NCI-H2196 (cell line): Measurements from ENCODE around the gene SBK3.
"Not testable (repeated sequence)": the region's sequence is repeated elsewhere in the genome, so short reads cannot be mapped to it uniquely, and the experiment has no call there.

Experiments used
- DNase-seq: peaks from one replicate; lab custom pipeline; 2025; ENCODE audit not compliant: unreplicated experiment; lab: John Stamatoyannopoulos, UW

SBK3 gene, protein sequence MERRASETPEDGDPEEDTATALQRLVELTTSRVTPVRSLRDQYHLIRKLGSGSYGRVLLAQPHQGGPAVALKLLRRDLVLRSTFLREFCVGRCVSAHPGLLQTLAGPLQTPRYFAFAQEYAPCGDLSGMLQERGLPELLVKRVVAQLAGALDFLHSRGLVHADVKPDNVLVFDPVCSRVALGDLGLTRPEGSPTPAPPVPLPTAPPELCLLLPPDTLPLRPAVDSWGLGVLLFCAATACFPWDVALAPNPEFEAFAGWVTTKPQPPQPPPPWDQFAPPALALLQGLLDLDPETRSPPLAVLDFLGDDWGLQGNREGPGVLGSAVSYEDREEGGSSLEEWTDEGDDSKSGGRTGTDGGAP

DNA sequence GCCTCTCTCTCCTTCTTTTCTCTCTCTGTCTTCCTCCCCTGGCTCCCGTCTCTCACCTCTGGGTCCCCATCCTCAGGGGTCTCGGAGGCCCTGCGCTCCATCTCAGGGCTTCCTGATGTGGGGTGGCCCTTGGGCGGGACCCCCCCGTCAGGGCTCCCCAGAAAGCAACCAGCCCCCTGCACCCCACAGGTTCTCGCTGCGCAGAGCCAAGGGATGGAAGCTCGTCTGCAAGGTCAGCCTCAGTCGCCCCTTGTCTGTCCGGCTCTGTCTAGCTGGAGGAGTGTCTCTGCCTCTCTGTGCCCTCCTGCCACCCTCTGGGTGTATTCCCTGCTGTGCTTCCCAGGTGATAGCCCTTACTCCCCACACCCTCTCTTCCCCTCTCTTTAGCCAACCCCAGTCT, at the start of gene SBK3:
Gene SBK3 (minus strand): TSS at position 101 of the 400 bp plus-strand sequence. CDS start 0 bp downstream, at position 101.
- DNase-seq, result no peak

DNA sequence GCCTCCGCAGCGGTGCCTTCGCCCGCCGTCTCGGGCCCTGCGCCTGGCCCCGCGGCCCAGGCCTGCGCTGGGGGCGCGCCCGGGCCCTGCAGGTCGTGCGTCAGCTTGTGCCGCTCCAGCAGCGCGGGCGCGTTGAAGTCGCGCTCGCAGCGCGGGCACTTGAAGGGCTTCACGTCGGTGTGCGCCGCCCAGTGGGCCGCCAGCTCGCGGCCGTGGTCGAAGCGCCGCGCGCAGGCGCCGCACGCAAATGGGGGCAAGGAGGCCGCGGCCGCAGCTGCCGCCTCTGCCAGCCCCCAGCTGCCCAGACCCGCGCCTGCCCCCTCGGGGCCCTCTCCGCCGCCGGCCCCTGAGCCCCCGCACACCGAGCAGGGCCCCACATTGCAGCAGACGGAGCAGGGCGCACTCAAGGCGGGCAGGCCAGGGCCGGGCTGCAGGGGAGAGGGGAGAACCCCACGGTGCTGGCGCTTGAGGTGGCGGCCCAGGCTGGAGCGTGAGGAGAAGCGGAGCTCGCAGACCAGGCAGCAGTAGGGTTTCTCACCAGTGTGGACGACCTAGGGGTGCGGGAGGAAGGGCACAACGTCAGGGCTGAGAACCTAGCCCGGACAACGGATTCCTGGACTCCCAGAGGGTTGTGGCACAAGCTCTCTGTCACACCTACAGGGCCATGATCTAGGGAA, 47.9 kb upstream of the SBK3 start:
- no peak for DNase-seq

DNA sequence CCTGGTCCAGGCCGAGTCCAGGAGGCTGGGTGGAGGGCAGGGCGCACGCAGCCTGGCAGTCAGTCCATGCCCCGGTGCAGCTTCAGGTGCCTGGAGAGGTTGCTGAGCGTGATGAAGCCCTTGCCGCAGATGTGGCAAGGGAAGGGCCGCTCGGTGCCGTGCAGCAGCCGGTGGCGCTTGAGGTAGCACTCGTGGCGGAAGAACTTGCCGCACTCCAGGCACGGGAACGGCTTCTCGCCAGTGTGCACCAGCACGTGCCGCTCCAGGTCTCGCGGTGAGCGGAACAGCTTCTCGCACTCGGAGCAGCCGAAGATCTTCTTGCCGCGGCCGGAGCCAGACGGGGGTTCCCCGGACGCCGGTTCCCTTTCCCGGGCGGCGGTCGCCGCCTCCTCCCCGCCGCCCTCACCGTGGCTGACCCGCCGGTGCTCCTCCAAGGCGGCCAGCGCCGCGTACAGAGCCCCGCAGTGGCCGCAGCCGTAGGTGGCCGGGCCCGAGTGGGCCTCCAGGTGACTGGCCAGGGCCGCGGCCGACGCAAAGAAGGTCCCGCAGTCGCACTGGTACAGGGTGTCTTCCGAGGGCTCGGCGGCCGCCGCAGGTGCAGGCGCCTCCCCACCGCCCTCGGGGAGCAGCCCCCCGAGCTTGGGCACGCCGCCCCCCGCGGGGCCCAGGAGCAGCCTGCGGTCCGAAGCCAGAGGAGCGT, 47.2 kb upstream of the SBK3 start:
- no peak for DNase-seq

DNA sequence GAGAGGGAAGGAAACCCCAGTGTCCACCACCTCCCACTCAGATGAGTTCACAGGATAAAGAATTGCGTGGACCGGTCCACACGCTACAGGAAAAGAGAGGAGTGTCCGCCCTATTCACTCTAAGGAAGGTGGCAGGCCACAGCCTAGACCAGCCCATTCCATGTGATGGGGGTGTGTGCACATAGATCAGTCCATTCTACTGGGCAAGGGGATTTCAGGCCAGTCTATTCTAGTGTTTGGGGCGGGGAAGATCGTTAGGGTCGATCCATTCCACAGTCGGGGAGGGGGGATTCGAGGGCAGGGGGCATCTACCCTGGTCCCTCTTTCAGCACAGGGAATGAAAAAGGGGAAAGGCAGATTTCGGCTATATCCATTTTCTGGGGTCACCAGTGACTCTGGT, 46.2 kb upstream of the SBK3 start:
- DNase-seq, result no peak

DNA sequence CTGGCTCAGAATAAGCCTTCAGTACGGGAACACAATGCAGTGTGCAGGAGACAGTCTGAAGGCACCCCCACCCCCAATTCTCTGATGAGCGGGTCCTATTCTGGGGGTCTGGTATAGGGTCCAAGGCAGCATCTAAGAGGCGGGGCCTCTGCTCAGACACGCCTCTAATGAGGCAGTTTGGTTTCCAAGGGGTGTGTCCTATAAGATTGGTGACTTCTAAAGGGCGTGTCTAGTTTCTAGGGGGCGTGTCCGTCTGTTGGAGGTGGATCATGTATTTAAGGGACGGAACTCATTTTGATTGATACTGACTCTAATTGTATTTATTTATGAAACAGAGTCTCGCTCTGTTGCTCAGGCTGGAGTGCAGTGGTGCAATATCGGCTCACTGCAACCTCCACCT, 45.3 kb upstream of the SBK3 start:
- DNase-seq, result peak; percentile 50

DNA sequence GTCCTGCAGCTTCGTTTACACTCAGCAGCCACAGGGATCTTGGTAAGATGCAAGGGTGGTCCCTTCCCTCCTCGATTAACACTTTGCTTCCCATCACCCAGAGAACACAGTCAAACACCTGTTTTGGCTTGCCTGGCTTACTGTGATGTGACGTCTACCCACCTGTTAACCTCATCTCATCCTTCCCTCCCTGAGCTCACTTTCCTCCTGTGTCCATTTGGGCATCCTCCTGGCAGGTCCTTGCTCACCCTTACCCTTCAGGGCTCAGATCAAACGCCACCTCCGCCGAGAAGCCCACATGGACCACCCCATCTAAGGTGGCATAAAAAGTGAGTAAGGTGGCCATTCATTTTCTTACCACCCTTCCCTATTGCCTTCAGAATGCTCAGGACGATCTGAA, 44.8 kb upstream of the SBK3 start:
- no peak for DNase-seq

DNA sequence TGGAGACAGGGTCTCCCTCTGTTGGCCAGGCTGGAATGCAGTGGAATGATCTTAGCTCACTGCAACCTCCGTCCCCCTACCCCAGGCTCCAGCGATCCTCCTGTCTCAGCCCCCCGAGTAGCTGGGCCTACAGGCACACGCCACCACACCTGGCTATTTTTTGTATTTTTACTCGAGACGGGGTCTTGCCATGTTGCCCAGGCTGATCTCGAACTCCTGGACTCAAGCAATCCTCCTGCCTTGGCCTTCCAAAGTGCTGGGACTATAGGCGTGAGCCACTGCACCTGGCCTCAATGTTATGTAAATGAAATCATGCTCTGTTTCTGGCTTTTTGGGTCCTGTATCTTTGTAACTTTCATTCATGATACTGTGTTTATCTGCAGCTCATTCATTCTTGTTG, 43.4 kb upstream of the SBK3 start:
- DNase-seq, result no peak

DNA sequence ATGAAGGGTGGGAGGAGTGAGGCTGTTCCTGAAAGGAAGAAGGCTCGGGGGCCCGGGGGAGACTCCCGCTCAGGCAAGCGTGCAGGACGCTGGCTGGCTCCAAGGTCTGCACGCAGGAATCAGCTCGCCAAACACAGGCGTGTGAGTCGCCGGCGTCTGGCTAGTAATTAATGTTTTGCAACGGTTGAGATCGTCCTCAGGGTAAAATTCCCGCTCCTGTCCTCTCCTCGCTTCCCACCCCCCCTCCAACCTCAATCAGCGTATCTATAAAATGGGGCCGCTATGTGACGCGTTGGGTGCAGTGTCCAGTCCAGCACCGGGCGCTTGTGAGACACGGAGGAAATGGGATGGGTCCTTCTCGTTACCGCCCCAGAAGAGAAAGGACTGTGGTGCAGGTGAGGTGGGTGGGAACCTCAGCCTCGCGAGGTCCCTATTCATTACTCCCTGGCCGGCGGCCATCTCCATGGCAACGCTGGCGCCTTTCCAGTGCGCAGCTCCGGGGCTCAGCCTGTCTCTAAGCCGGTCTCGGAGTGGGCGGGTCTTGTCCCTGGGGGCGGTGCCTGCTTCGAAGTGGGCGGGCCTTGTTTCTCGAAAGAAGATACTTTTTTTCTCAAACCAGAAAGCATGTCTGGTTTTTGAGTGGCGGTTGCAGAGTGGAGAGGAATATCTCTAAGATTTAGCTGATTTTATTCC, 41.8 kb upstream of the SBK3 start:
- peak; percentile 98 for DNase-seq

DNA sequence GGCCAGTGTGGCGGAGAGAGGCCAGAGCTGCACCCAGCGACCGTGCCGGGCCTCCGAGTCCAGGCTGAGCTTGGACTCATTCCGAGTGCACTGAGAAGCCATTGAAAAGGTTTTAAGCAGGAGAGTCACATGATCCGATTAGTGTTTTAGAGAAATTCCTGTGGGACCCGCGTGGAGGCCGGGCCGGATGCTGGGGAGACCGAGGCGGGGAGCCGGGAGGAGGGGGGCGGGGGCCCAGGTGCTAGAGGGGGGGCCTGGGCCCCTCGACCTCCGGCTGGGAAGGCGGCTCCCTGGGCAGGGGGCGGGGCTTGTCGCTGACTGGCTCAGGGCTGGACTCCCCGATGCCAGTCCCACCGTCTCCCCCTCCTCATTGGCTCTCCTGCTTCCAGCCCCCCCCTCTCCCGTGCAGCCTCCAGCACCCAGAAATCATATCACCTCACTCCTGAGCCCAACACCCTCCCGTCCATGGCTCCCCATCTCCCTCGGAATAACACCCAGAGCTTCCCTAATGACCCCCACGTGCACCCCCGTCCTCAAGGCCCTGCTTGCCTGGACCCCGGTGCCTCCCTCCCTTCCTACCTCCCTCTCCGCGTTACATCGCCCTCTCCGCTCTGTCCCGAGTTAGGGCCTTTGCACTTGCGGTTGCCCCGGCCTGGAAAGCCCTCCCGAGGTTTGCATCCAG, 40.5 kb upstream of the SBK3 start:
- peak; percentile 57 for DNase-seq

DNA sequence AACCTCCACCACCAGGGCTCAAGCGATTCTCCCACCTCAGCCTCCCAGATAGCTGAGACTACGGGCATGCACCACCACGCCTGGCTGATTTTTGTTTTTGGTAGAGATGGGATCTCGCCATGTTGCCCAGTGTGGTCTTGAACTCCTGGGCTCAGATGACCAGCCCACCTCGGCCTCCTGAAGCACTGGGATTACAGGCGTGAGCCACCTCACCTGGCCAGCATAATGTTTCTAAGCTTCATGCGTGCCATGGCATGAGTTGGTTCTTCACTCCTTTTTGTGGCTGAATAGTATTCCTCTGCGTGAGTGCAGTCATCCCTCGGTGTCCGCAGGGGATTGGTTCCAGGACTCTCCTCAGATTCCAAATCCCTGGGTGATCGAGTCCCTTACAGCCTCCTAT, 39.5 kb upstream of the SBK3 start:
- no peak for DNase-seq

DNA sequence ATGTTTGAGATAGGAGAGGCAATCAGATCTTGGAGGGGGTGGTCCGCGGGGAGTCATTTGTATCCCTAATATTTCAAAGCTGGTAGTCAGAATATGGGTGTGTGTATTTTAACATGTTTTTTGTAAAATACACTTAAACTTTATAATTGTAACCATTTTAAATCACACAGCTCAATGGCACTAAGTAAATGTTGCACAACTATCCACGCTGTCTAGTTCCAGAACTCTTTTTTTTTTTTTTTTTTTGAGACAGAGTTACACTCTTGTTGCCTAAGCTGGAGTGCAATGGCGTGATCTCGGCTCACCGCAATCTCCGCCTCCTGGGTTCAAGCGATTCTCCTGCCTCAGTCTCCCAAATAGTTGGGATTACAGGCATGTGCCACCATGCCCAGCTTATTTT, 38.6 kb upstream of the SBK3 start:
- DNase-seq, result not testable (repeated sequence)

DNA sequence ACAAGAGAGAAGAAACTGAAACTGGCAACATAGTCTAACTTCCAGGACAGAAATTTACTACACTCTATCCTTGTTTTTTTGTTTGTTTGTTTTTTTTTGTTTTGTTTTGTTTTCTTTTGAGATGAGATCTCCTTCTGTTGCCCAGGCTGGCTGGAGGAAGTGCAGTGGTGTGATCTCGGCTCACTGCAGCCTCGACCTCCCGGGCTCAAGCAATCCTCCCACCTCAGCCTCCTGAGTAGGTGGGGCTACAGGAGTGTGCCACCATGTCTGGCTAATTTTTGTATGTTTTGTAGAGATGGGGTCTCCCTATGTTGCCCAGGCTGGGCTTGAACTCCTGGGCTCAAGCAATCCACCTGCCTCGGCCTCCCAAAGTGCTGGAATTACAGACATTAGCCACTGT, 36.9 kb upstream of the SBK3 start:
- not testable (repeated sequence) for DNase-seq

DNA sequence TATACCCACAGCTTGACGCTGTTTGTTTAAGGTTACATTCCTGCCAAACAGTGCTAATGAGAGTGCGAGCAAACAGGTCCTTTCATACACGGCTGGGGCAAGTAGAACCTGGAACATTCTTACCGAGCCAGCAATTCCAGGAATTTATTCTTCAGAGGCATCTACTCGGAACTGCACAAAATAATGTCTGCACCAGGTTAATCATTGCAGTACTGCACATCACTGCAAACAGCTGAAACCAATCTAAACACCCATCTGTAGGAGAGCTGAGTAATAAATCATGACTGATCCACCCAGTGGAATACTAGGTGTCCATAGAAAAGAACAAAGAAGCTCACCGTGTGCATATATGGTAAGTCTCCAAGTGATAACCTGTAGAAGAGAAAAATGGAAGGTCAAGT, 36.5 kb upstream of the SBK3 start:
- DNase-seq, result peak; percentile 37

DNA sequence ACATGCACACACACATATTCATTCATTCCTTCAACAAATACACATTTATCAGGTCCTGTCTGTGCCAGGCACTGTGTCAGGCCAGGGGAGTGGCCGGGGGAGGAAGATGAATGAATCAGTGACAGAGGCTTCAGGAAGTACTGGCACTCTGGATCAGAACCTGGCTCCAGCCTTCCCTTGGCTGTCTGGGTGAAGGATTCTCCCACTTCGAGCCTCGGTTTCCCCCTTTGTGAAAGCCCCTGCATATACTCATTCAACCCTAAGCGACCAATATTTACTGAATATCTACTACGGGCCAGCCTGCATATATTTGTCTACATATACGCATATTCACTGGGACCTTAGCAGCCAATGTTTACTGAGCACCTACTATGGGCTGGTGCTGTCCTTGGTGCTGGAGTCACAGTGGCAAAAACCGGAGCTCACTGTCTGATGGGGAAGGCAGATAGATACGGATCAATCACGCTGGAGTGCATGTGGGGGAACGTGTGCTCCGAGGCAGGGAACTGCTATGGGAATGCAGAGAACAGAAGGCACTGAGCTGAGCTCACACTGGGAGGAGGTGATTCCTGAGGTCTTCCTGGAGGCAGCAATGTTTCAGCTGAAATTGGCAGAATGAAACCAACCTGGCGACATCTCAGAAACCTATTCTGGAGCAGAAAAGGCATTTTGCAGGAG, 35.9 kb upstream of the SBK3 start:
- no peak for DNase-seq

DNA sequence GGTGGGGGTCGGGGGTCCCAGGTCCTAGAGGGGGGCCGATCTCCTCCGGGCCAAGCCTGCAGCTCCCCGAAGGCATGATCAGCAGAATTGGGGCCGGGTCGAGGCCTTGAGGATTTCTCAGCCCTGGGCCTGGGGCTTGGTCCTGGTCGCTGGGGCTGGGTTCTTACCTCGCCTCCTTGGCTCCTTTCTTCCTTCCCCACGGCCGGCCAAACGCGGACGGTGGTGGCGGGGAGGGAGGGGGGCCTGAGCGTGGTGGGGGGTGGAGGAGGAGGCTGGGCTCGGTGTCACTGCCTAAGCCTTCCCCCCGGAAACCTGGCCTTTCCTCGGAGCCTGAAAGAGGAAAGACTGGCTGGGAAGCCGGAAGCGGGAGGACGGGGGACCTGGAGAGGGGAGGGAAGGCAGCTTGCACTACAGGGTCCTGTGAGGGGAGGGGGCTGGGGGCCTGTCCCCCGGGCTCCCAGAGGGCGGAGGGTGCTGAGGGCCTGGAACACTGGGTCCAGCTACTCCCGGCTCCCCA, 35.3 kb upstream of the SBK3 start, which contains the start of gene ZNF579:
Gene ZNF579 (minus strand): TSS at position 221 of the 517 bp plus-strand sequence. CDS start 1,209 bp downstream, outside the sequence.
- peak; percentile 88 for DNase-seq

DNA sequence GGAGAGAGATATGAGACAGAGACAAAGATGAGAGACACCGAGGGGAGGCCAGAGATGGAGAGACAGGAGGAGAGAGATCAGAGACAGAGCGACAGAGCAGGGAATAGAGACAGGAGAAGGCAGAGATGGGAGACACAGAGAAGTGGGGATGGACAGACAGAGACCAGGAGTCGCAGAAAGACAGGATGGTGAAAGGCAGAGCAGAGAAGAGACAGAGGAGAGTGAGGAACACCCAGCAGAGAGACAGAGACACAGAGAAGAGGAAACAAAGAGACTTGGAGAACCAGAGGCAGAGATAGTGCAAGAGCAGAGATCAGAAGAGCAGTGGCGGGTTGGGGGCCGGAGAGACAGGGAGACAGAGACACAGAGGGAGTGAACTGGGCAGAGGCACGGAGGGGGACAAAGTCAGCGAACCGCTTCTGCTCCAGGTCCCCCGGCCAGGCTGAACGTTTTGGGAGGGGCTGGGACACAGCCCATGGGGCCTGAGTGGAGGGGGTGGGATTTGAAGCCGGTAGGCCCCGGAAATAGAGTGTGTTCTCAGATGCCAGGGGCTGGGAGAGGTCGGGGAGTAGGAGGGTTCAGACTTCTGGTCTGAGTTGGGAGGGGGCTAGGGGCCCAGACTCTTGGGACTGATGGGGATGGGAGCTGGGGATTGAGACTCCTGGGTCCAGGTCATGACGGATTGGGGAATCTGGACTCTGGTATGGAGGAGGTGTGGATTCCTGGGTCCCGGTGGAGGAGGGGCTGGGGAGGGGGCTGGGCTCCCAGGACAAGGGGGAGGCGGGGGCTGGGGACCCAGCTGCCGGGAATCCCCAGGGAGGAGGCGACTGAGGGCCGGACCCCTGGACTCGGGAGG, 34.7 kb upstream of the SBK3 start:
- no peak for DNase-seq

DNA sequence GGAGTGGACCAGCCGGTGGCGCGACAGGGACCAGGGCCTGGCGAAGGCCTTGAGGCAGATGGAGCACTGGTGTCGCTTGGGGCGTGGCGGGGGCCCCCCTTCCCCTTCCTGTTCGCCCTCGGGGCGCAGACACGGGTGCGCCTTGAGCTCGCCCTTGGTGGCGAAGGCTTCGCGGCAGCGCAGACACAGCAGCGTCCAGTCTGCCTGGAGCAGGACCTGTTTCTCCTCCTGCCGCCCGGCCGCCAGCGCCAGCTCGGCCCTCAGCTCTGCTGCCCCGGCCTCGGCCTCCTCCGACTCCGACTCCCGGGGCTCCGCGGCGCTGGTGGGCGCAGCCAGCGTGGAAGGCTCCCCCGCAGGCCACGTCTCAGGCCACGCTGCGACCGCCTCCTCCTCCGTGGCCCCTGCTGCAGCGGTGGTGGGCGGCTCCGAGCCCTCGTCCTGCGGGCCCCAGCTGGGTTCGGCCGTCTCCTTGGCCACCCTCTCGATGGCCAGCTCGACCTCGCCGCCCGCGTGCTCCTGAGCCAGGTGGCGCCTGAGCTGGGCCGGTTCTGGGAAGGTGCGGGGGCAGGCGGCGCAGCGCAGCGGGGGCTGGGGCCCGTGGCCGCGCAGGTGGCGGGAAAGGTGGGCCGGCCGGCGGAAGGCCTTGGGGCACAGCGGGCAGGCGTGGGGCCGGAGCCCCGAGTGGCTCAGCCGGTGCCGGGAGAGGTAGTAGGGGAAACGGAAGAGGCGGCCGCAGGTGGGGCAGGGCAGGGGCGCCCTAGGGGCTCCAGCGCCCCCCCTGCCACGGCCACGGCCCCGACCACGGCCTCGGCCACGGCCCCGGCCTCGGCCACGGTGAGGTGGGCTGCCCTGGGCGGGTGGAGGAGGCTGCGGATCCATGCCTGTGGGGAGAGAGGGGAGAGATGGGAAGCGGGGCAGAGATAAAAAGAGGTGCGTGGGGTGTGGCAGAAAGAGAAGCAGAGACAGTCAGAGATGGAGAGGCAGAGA, 33.7 kb upstream of the SBK3 start:
- DNase-seq, result no peak
